SH-SY5Y (cell line): ENCODE data around the gene E2F7.

Experiments used
- GATA2 ChIP-seq: IDR thresholded peaks from 2 replicates; pipeline ENCODE4 v1.6.1; 2011; ENCODE audit warnings: mild to moderate bottlenecking, low read depth, low read length
- GATA3 ChIP-seq: IDR thresholded peaks from 2 replicates; pipeline ENCODE4 v1.6.1; 2011; ENCODE audit warnings: low read depth, mild to moderate bottlenecking, low read length, moderate library complexity

- TF ChIP-seq GATA2 (no peak), GATA3 (no peak)
Observed at GRCh38 chr12:77060136-77060882, 5.1 kb downstream of the E2F7 start.
